Right lobe of liver (tissue), 4 donors: ENCODE measurements around the gene CELSR1.

Experiments
- CTCF ChIP-seq, 4 donors: fragments of 200-600 bp in 3 of 4; fragments of 450-650 bp in 1 of 4; IDR thresholded peaks; one replicate each; pipeline versions ENCODE4 v1.5.1 to v1.8.0; 2016 to 2022; ENCODE audit warnings: antibody characterized with exemption in 4 of 4, mild to moderate bottlenecking in 2 of 4
- POLR2A ChIP-seq: fragments of 450-650 bp; IDR thresholded peaks from one replicate; pipeline ENCODE4 v1.6.1; 2017; ENCODE audit warnings: antibody characterized with exemption, mild to moderate bottlenecking
- donor health status: DM: no; HTN: no; CAD: no.
- donor health status: DM: no; HTN: no; CAD: no.
- donor health status: DM: no; HTN: yes; CAD: no.

- TF ChIP-seq CTCF (IDR thresholded peaks at IDR 0.05) (no peak), POLR2A (peak; percentile 68)
These were observed 202.0 kb downstream of the CELSR1 start, which contains the start of gene TRMU for GRCh38 chr22:46335201-46336118.
